Pancreas (tissue), 10 donors: Measurements from ENCODE around the gene KRTAP2-3. TPM values are rescaled to one million over a fixed set of nuclear protein-coding genes. Genes with fewer than 3 reads are reported as not detected.
"Not testable (repeated sequence)": the region's sequence is repeated elsewhere in the genome, so short reads cannot be mapped to it uniquely, and the experiment has no call there.

Experiments
- ATAC-seq, 4 donors: fragments of 200-7000 bp; cut with Tn5 transposase; one replicate each; pipeline versions ENCODE4 v1.8.0 to v1.9.1; 2020; ENCODE audit warnings: mild to moderate bottlenecking in 4 of 4, moderate library complexity in 4 of 4
- DNase-seq, 6 donors: peaks; one replicate each; pipeline ENCODE4 v3.0.0-alpha.2; 2020
- FAIRE-seq: peaks from 2 replicates; lab custom pipeline; 2012; peaks lifted over from hg19 to GRCh38; lab: Jason Lieb, UNC
- H3K27ac ChIP-seq, 4 donors: fragments of 200-600 bp; sonication (generic); 1 replicate in 3 of 4; 2 replicates in 1 of 4; pipeline versions ENCODE4 v1.5.0 to v1.8.0; 2020
- H3K27me3 ChIP-seq, 4 donors: fragments of 200-600 bp; one replicate each; pipeline ENCODE4 v1.8.0; 2021
- H3K36me3 ChIP-seq, 3 donors: fragments of 200-600 bp; sonication (generic) in 1 of 3; one replicate each; pipeline versions ENCODE4 v1.5.0 to v1.8.0; 2020 to 2021
- H3K4me1 ChIP-seq, 3 donors: fragments of 200-600 bp; one replicate each; pipeline ENCODE4 v1.8.0; 2021
- H3K4me3 ChIP-seq, 4 donors: fragments of 200-600 bp; sonication (generic) in 2 of 4; one replicate each; pipeline versions ENCODE4 v1.5.0 to v1.8.0; 2020 to 2021
- H3K9me3 ChIP-seq, 4 donors: fragments of 200-600 bp; one replicate each; pipeline ENCODE4 v1.8.0; 2021
- CTCF ChIP-seq, 4 donors: fragments of 200-600 bp; sonication (generic) in 3 of 4; IDR thresholded peaks; one replicate each; pipeline versions ENCODE4 v1.5.0 to v1.8.0; 2021; ENCODE audit warnings: antibody characterized with exemption in 4 of 4
- WGBS, 2 donors: extraction: QIAGEN DNeasy Blood & Tissue Kit; methylation state at CpG; one replicate each; pipeline ENCODE4 v1.1.7; 2013; 5-methylcytosine and 5-hydroxymethylcytosine counted together
- intact Hi-C, 3 donors: fragments of 100-400 bp; cut with DNase I; formaldehyde crosslinking; loops; one replicate each; pipeline versions ENCODE4 v1.11.1 to v1.14.2; 2022
- polyA plus RNA-seq, 2 donors: library from polyadenylated mRNA; stranded (reverse); fragments of 200-250 nt; gene quantifications; one replicate each; pipeline ENCODE4 v1.2.3, GENCODE V29; 2013
- total RNA-seq, 6 donors: library from RNA; stranded (reverse); fragmentation: NEBNext Ultra II Directional in 4 of 6; extraction: Animal tissue kit (Norgen Biotek cat#: 25700) in 4 of 6; gene quantifications; one replicate each; pipeline versions ENCODE4 v1.2.1 to v1.2.4, GENCODE V29; 2021 to 2023
- donor health status: healthy with polysubstance abuse.
- donor health status: DM: no; HTN: no; CAD: no; lungs with moderate emphysema.
- donor health status: DM: no; HTN: no; CAD: no.
- donor health status: control.
- donor health status: control.
- donor health status: Bipolar disorder and iron deficiency.
- donor health status: DM: yes; HTN: yes; CAD: no.
- donor health status: DM: no; HTN: no; CAD: no.
- donor health status: DM: no; HTN: no; CAD: no.
- donor health status: DM: yes; HTN: yes; CAD: no.

Gene KRTAP2-3
- total and polyA plus RNA-seq, 8 donors, result not detected

GRCh38 chr17:41054025-41054424 lies 5.9 kb downstream of the KRTAP2-3 start:
- ATAC-seq, result no peak
- no peak for DNase-seq
- Histone ChIP-seq H3K9me3 (no peaks in the 10 kb centered on the region), H3K27me3 (peaks cover 0 to 6% (median 3%) of the 10 kb centered on the region in 4 donors), H3K4me1 (no peaks in the 10 kb centered on the region), H3K4me3 (no peak overlapping the region), H3K27ac (no peak overlapping the region), H3K36me3 (no peaks in the 10 kb centered on the region)
- FAIRE-seq, result no peak
- TF ChIP-seq CTCF (IDR thresholded peaks at IDR 0.05), result no peak
- intact Hi-C loops, result no loop called here
- 68% methylated on average over 4 of the region's 4 CpGs for WGBS, 2 donors

GRCh38 chr17:41052566-41052965 lies 7.3 kb downstream of the KRTAP2-3 start:
- no peak for DNase-seq
- no peak overlapping the region for H3K27ac ChIP-seq
- H3K4me1 ChIP-seq, result no peaks in the 10 kb centered on the region
- no peak overlapping the region for H3K4me3 ChIP-seq
- no peaks in the 10 kb centered on the region for H3K36me3 ChIP-seq
- no peak for TF ChIP-seq CTCF (IDR thresholded peaks at IDR 0.05)
- no peaks in the 10 kb centered on the region for H3K9me3 ChIP-seq
- H3K27me3 ChIP-seq, result peaks cover 0 to 7% (median 0%) of the 10 kb centered on the region in 4 donors
- FAIRE-seq, result no peak
- no peak for ATAC-seq
- intact Hi-C loops, result no loop called here

GRCh38 chr17:41049110-41049509 lies 10.8 kb downstream of the KRTAP2-3 start:
- no peak for ATAC-seq
- no peaks in the 10 kb centered on the region for H3K4me1 ChIP-seq
- 31 to 42% methylated on average over 2 of the region's 2 CpGs for WGBS, 2 donors
- no peak overlapping the region for H3K27ac ChIP-seq
- H3K27me3 ChIP-seq, result peaks cover 0 to 7% (median 2%) of the 10 kb centered on the region in 4 donors
- no peak for FAIRE-seq
- H3K36me3 ChIP-seq, result no peaks in the 10 kb centered on the region
- H3K4me3 ChIP-seq, result no peak overlapping the region
- intact Hi-C loops, result no loop called here
- DNase-seq, result no peak
- no peak for TF ChIP-seq CTCF (IDR thresholded peaks at IDR 0.05)
- no peaks in the 10 kb centered on the region for H3K9me3 ChIP-seq

GRCh38 chr17:41048441-41048840 lies 11.5 kb downstream of the KRTAP2-3 start:
- DNase-seq (no peak), ATAC-seq (no peak), FAIRE-seq (no peak)
- 65 to 68% methylated on average over 7 of the region's 7 CpGs for WGBS, 2 donors
- TF ChIP-seq CTCF (IDR thresholded peaks at IDR 0.05), result no peak
- peaks cover 0 to 7% (median 2%) of the 10 kb centered on the region in 4 donors for H3K27me3 ChIP-seq
- intact Hi-C loops, result no loop called here
- no peak overlapping the region for H3K27ac ChIP-seq
- H3K4me3 ChIP-seq, result no peak overlapping the region
- H3K36me3 ChIP-seq, result no peaks in the 10 kb centered on the region
- H3K4me1 ChIP-seq, result no peaks in the 10 kb centered on the region
- no peaks in the 10 kb centered on the region for H3K9me3 ChIP-seq

- H3K27ac ChIP-seq, ATAC-seq, H3K4me3 ChIP-seq, FAIRE-seq, H3K36me3 ChIP-seq, H3K27me3 ChIP-seq, DNase-seq, intact Hi-C loops, H3K9me3 ChIP-seq, H3K4me1 ChIP-seq: not testable (repeated sequence)
- WGBS, 2 donors, result 38 to 48% methylated on average over 7 to 10 of the region's 33 CpGs
Observed at GRCh38 chr17:41046735-41047465, 13.0 kb downstream of the KRTAP2-3 start, which contains the start of gene KRTAP2-1. TSS of gene KRTAP2-1 (minus strand) at chr17:41047316. CDS start at chr17:41047267, 49 bp downstream.
